Right cardiac atrium (tissue), 5 donors: ENCODE data around the gene ZNF530. TPM values are rescaled to one million over a fixed set of nuclear protein-coding genes. Genes with fewer than 3 reads are reported as not detected.

Experiments
- ATAC-seq, 2 donors: fragments of 200-7000 bp; cut with Tn5 transposase; one replicate each; pipeline versions ENCODE4 v1.8.0 to v1.9.1; 2020; ENCODE audit warnings: moderate library complexity in 2 of 2, mild to moderate bottlenecking in 1 of 2
- DNase-seq, 3 donors: peaks; one replicate each; pipeline ENCODE4 v3.0.0-alpha.2; 2020
- H3K27ac ChIP-seq: one replicate; pipeline ENCODE4 v1.5.1; 2013; ENCODE audit warnings: mild to moderate bottlenecking, low read length, control low read depth, moderate library complexity
- H3K27me3 ChIP-seq: one replicate; pipeline ENCODE4 v1.6.1; 2013; ENCODE audit not compliant: control insufficient read depth, insufficient read depth
- H3K4me1 ChIP-seq: one replicate; pipeline ENCODE4 v1.6.1; 2013; ENCODE audit warnings: low read length; ENCODE audit not compliant: control insufficient read depth, insufficient read depth
- H3K4me3 ChIP-seq: one replicate; pipeline ENCODE4 v1.5.1; 2013; ENCODE audit warnings: low read length, control low read depth
- H3K9me3 ChIP-seq: one replicate; pipeline ENCODE4 v1.6.1; 2013; ENCODE audit warnings: low read length; ENCODE audit not compliant: control insufficient read depth
- WGBS: extraction: QIAGEN DNeasy Blood & Tissue Kit; methylation state at CpG from one replicate; pipeline ENCODE4 v1.1.7; 2013; 5-methylcytosine and 5-hydroxymethylcytosine counted together
- intact Hi-C, 4 donors: fragments of 100-400 bp; cut with DNase I; formaldehyde crosslinking; loops; one replicate each; pipeline versions ENCODE4 v1.11.0 to v1.14.0; 2022 to 2023
- long read RNA-seq, 4 donors: library from polyadenylated mRNA; unstranded; transcript quantifications; one replicate each; pipeline ENCODE4 v2.0.0, GENCODE V29; 2020 to 2021
- polyA plus RNA-seq: library from polyadenylated mRNA; stranded (reverse); fragments of 200-250 nt; gene quantifications from one replicate; pipeline ENCODE4 v1.2.3, GENCODE V29; 2013
- total RNA-seq, 4 donors: library from RNA; stranded (reverse); fragmentation: NEBNext Ultra II Directional; extraction: Animal tissue kit (Norgen Biotek cat#: 25700); gene quantifications; one replicate each; pipeline ENCODE4 v1.2.1, GENCODE V29; 2021
- donor health status: healthy with polysubstance abuse.
- donor health status: DM: no; HTN: yes; CAD: no.
- donor health status: DM: no; HTN: no; CAD: no.
- donor health status: DM: no; HTN: yes; CAD: no; lungs with severe emphysema.
- donor health status: DM: yes; HTN: yes; CAD: no.

Gene ZNF530
- 1 to 10 TPM; 3.7 to 5.9 (median 5.0) TPM for total RNA-seq
- polyA plus RNA-seq = 8.4 TPM
- long read RNA-seq, donor 1, partial matches to known transcripts = 0 of 5 reads
- long read RNA-seq, donor 1, other reads (novel, unspliced or antisense) = 1 of 5 reads
- long read RNA-seq, donor 2, partial matches to known transcripts = 0 of 5 reads
- long read RNA-seq, donor 2, other reads (novel, unspliced or antisense) = 4 of 5 reads
- long read RNA-seq, donor 3, partial matches to known transcripts = 0 of 14 reads
- long read RNA-seq, donor 3, other reads (novel, unspliced or antisense) = 9 of 14 reads
- long read RNA-seq, donor 4, partial matches to known transcripts = 0 of 1 reads
- long read RNA-seq, donor 4, other reads (novel, unspliced or antisense) = 1 of 1 reads

GRCh38 chr19:57599761-57600383 is at the start of gene ZNF530:
ZNF530 (plus strand) TSS chr19:57599885; CDS start chr19:57604346, 4,461 bp downstream.
- Histone ChIP-seq H3K27ac (peak within 1 kb of the TSS; percentile 70), H3K4me1 (peaks cover 2% of the 10 kb centered on the region), H3K4me3 (peak within 1 kb of the TSS; percentile 81), H3K27me3 (no peaks in the 10 kb centered on the region), H3K9me3 (no peaks in the 10 kb centered on the region)
- peak; percentile 96 to 98 (median 97) for DNase-seq
- under 1% methylated on average over 53 of the region's 53 CpGs for WGBS
- peak; percentile 99 for ATAC-seq
- intact Hi-C loops = no loop called here

GRCh38 chr19:57552432-57552831 is 47.3 kb upstream of the ZNF530 start:
- ATAC-seq = no peak
- no peaks in the 10 kb centered on the region for H3K4me1 ChIP-seq
- peaks cover 10% of the 10 kb centered on the region for H3K9me3 ChIP-seq
- DNase-seq = no peak
- no peak overlapping the region for H3K4me3 ChIP-seq
- 98% methylated on average over 2 of the region's 2 CpGs for WGBS
- no peaks in the 10 kb centered on the region for H3K27me3 ChIP-seq
- H3K27ac ChIP-seq = no peak overlapping the region
- intact Hi-C loops = no loop called here

GRCh38 chr19:57557659-57558058 is 42.0 kb upstream of the ZNF530 start:
- no peak for DNase-seq
- H3K4me3 ChIP-seq = no peak overlapping the region
- ATAC-seq = no peak
- no peaks in the 10 kb centered on the region for H3K27me3 ChIP-seq
- 60% methylated on average over 5 of the region's 5 CpGs for WGBS
- intact Hi-C loops = no loop called here
- peaks cover under 1% of the 10 kb centered on the region for H3K9me3 ChIP-seq
- no peak overlapping the region for H3K27ac ChIP-seq
- H3K4me1 ChIP-seq = peaks cover 6% of the 10 kb centered on the region

GRCh38 chr19:57558525-57558924 is 41.2 kb upstream of the ZNF530 start:
- Histone ChIP-seq H3K27ac (no peak overlapping the region), H3K4me3 (peak overlapping the region; percentile 66), H3K9me3 (no peaks in the 10 kb centered on the region), H3K27me3 (no peaks in the 10 kb centered on the region), H3K4me1 (peaks cover 6% of the 10 kb centered on the region)
- WGBS = 18% methylated on average over 6 of the region's 6 CpGs
- intact Hi-C loops = no loop called here
- no peak for DNase-seq
- ATAC-seq = no peak

GRCh38 chr19:57559008-57559403 is 40.7 kb upstream of the ZNF530 start:
- H3K9me3 ChIP-seq = no peaks in the 10 kb centered on the region
- peaks cover 6% of the 10 kb centered on the region for H3K4me1 ChIP-seq
- peak overlapping the region; percentile 10 for H3K27ac ChIP-seq
- peak; percentile 44 to 55 for ATAC-seq
- H3K27me3 ChIP-seq = no peaks in the 10 kb centered on the region
- peak overlapping the region; percentile 66 for H3K4me3 ChIP-seq
- intact Hi-C loops = no loop called here
- DNase-seq = peak; percentile 18 to 50 (median 47)
- WGBS = under 1% methylated on average over 22 of the region's 22 CpGs

GRCh38 chr19:57559404-57560025 is 40.2 kb upstream of the ZNF530 start, which contains the start of gene ZNF550:
ZNF550 (minus strand) TSS chr19:57559863; CDS start chr19:57559682, 181 bp downstream.
- Histone ChIP-seq H3K27ac (peak within 1 kb of the TSS; percentile 10), H3K9me3 (no peaks in the 10 kb centered on the region), H3K27me3 (no peaks in the 10 kb centered on the region), H3K4me3 (peak within 1 kb of the TSS; percentile 66), H3K4me1 (peaks cover 6% of the 10 kb centered on the region)
- under 1% methylated on average over 56 of the region's 56 CpGs for WGBS
- peak; percentile 99 to 100 for ATAC-seq
- DNase-seq = peak; percentile 94 to 97 (median 97)
- intact Hi-C loops = no loop called here

- ATAC-seq = peak; percentile 55 to 76
- H3K9me3 ChIP-seq = no peaks in the 10 kb centered on the region
- no peak overlapping the region for H3K27ac ChIP-seq
- DNase-seq = peak; percentile 51 to 75 (median 68)
- peak overlapping the region; percentile 66 for H3K4me3 ChIP-seq
- peaks cover 6% of the 10 kb centered on the region for H3K4me1 ChIP-seq
- no peaks in the 10 kb centered on the region for H3K27me3 ChIP-seq
- intact Hi-C loops = no loop called here
- WGBS = 13% methylated on average over 23 of the region's 23 CpGs
These were observed 39.6 kb upstream of the ZNF530 start for GRCh38 chr19:57560049-57560491.

- 59% methylated on average over 1 of the region's 1 CpG for WGBS
- no peak for ATAC-seq
- Histone ChIP-seq H3K27me3 (no peaks in the 10 kb centered on the region), H3K4me1 (peaks cover 3% of the 10 kb centered on the region), H3K9me3 (peaks cover 3% of the 10 kb centered on the region), H3K4me3 (no peak overlapping the region), H3K27ac (no peak overlapping the region)
- intact Hi-C loops = no loop called here
- DNase-seq = no peak
These were observed 36.1 kb upstream of the ZNF530 start for GRCh38 chr19:57563547-57563946.

- intact Hi-C loops = no loop called here
- DNase-seq (no peak), ATAC-seq (no peak)
- Histone ChIP-seq H3K27me3 (no peaks in the 10 kb centered on the region), H3K4me3 (no peak overlapping the region), H3K4me1 (no peaks in the 10 kb centered on the region), H3K9me3 (peaks cover 10% of the 10 kb centered on the region), H3K27ac (no peak overlapping the region)
- WGBS = 56% methylated on average over 7 of the region's 7 CpGs
These were observed 33.1 kb upstream of the ZNF530 start for GRCh38 chr19:57566396-57567265.

GRCh38 chr19:57570707-57571106 is 29.0 kb upstream of the ZNF530 start:
- H3K4me3 ChIP-seq = no peak overlapping the region
- no peaks in the 10 kb centered on the region for H3K4me1 ChIP-seq
- ATAC-seq (no peak), DNase-seq (no peak)
- peaks cover 37% of the 10 kb centered on the region for H3K9me3 ChIP-seq
- no peak overlapping the region for H3K27ac ChIP-seq
- intact Hi-C loops = no loop called here
- no peaks in the 10 kb centered on the region for H3K27me3 ChIP-seq
